Measurements from ENCODE around the gene FEM1A. TPM values are rescaled to one million over a fixed set of nuclear protein-coding genes. Genes with fewer than 3 reads are reported as not detected.
A peak's percentile ranks its signal among the peaks of the same experiment; 100 is the strongest.

The FEM1A gene
- total and polyA plus RNA-seq, 2 donors (not counting 3 experiments of a cell fraction or from before 2014, with no cell fraction given), result 5.1 to 11.4 TPM

GRCh38 chr19:4815426-4816201 is 24.1 kb downstream of the FEM1A start:
- TF ChIP-seq MAX (IDR thresholded peaks at IDR 0.05; ENCODE audit: insufficient read depth, insufficient read length) (peak; percentile 99), GATA2 (IDR thresholded peaks at IDR 0.05; ENCODE audit: insufficient read depth, insufficient read length, low read depth, low read length) (no peak), EZH2 (IDR thresholded peaks at IDR 0.05; ENCODE audit: borderline replicate concordance, low read depth, low read length, severe bottlenecking) (no peak), JUN (IDR thresholded peaks at IDR 0.05; ENCODE audit: borderline replicate concordance, insufficient read depth, insufficient read length, low read depth) (no peak), POLR2AphosphoS5 (IDR thresholded peaks at IDR 0.05; ENCODE audit: insufficient read depth, low read depth, low read length) (peak; percentile 40), MYC (IDR thresholded peaks at IDR 0.05; ENCODE audit: low read depth, low read length) (peak; percentile 95), POLR2A (IDR thresholded peaks at IDR 0.05; ENCODE audit: low read depth, low read length) (no peak), FOS (IDR thresholded peaks at IDR 0.05; ENCODE audit: borderline replicate concordance, insufficient read depth, low read length) (peak; percentile 15), CTCF (IDR thresholded peaks at IDR 0.05; ENCODE audit: extremely low read depth in 1 of 2, insufficient read depth in 1 of 2, low read depth in 1 of 2, low read length in 2 of 2) (no peak)
- Histone ChIP-seq H3K27me3 (ENCODE audit: control insufficient read depth in 2 of 2, insufficient read depth in 2 of 2, low read length in 2 of 2) (no peaks in the 10 kb centered on the region), H3K9me3 (replicated peaks; ENCODE audit: control insufficient read depth, insufficient read depth, low read length) (no peaks in the 10 kb centered on the region), H4K20me1 (replicated peaks; ENCODE audit: control insufficient read depth, extremely low read depth, insufficient read depth, low read length) (no peaks in the 10 kb centered on the region), H3K4me1 (ENCODE audit: control insufficient read depth, extremely low read depth, insufficient read depth, low read length) (peaks cover 5% of the 10 kb centered on the region), H2AFZ (ENCODE audit: low read depth, low read length) (no peak overlapping the region), H3K79me2 (ENCODE audit: control insufficient read depth, insufficient read depth, low read length) (no peaks in the 10 kb centered on the region), H3K4me3 (replicated peaks in 1 of 3; ENCODE audit: insufficient read depth in 1 of 3, low read depth in 1 of 3, low read length in 3 of 3) (peak overlapping the region in 1 of 3 experiments; percentile 14), H3K4me2 (ENCODE audit: insufficient read depth, low read length) (no peak overlapping the region), H3K27ac (ENCODE audit: insufficient read depth, low read depth, low read length) (no peak overlapping the region), H3K9me1 (replicated peaks; ENCODE audit: control insufficient read depth, extremely low read depth, insufficient read depth, low read length) (no peaks in the 10 kb centered on the region), H3K36me3 (ENCODE audit: control insufficient read depth in 2 of 2, extremely low read depth in 1 of 2, insufficient read depth in 2 of 2, low read length in 2 of 2) (peaks cover 0 to 13% of the 10 kb centered on the region in 2 experiments), H3K9ac (replicated peaks; ENCODE audit: extremely low read depth, insufficient read depth, low read length) (no peak overlapping the region)
- no TSS peak for BruUV-seq (replicated peaks)
- intact Hi-C loops (cut with micrococcal nuclease) (loop anchor here (1.0 kb wide), 1 partner anchor 16 kb away; the partner anchor contains the start of gene TICAM1), dilution Hi-C loops (cut with MboI; ENCODE audit: extremely low pct_ligation_motif_present, low sequenced_read_pairs) (no loop called here)
- FAIRE-seq, result peak; percentile 98
- ChIA-PET POLR2A (no interaction called here), CTCF (interaction anchor here (0.7 to 3.5 kb wide), 2 partner anchors 36 kb away, joined by 4 to 20 read pairs; no protein-coding TSS in a partner anchor)
- DNase-seq (ENCODE audit: low read depth, low spot score), result peak; percentile 88

Data from endothelial cell of umbilical vein (primary cell).